Mammary epithelial cell (primary cell): ENCODE results near the gene WBP1L.

ENCODE experiments used
- CTCF ChIP-seq, 2 donors: IDR thresholded peaks in 1 of 2; conservative IDR thresholded peaks in 1 of 2; 2 replicates each; pipeline ENCODE4 v1.5.1; 2011 to 2012; ENCODE audit warnings: inconsistent platforms in 2 of 2, low read length in 2 of 2, mild to moderate bottlenecking in 2 of 2, control low read depth in 1 of 2, low read depth in 1 of 2; ENCODE audit not compliant: insufficient read depth in 1 of 2; ENCODE audit errors: extremely low read depth in 1 of 2
- EZH2 ChIP-seq: IDR thresholded peaks from 2 replicates; pipeline ENCODE4 v1.6.1; 2012; ENCODE audit warnings: low read length, inconsistent platforms, borderline replicate concordance

DNA sequence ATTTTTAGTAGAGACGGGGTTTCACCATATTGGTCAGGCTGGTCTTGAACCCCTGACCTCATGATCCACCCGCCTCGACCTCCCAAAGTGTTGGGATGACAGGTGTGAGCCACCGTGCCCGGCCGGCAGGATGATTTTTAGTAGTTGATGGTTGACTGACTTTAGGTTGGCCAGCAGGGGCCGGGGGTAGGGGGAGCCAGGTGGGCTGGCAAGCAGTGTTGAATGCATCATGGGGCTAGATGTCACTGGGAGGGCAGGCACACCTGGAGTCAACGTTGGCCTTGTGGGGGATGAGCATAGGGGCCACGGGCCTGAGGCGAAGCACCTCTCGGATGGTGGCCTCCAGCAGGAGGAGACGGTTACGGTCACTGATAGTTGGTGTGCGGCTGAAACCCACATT, 88.5 kb downstream of the WBP1L start:
- no peak for TF ChIP-seq CTCF (conservative IDR thresholded peaks at IDR 0.05 in 1 of 2, IDR thresholded peaks at IDR 0.05 in 1 of 2; ENCODE audit: extremely low read depth in 1 of 2, insufficient read depth in 1 of 2, low read depth in 1 of 2, low read length in 2 of 2)
- TF ChIP-seq EZH2: no peak
